M059J (cell line): Measurements from ENCODE around the gene RASGRP4. TPM values are rescaled to one million over a fixed set of nuclear protein-coding genes. Genes with fewer than 3 reads are reported as not detected.
A peak's percentile ranks its signal among the peaks of the same experiment; 100 is the strongest.
"Not testable (repeated sequence)": the region's sequence is repeated elsewhere in the genome, so short reads cannot be mapped to it uniquely, and the experiment has no call there.

Experiments used
- DNase-seq: peaks from one replicate; pipeline ENCODE4 v3.0.0-alpha.2; 2012; ENCODE audit warnings: low read depth
- total RNA-seq: library from RNA; depleted of rRNA; stranded (reverse); fragments of >200 nt; shearing (Covaris generic); gene quantifications from 2 replicates; pipeline ENCODE4 v1.2.3, GENCODE V29; 2014; rRNA removed

RASGRP4 gene
- total RNA-seq, 1 experiment from 2014 or later: not detected

DNA sequence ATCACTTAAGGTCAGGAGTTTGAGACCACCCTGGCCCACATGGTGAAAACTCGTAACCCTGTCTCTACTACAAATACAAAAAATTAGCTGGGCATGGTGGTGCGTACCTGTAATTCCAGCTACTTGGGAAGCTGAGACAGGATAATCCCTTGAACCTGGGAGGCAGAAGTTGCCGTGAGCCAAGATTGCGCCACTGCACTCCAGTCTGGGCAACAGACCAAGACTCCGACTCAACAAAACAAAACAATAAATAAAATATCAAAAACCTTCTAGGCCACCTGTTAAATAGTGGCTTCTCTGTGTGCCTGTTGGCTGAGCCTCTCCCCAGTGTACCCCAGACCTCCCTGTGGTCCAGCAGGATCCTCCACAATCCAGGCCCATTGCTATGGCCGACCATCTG, 54.9 kb downstream of the RASGRP4 start:
- DNase-seq: no peak

- no peak for DNase-seq
These were observed 55.7 kb downstream of the RASGRP4 start for GRCh38 chr19:38370299-38370698.

DNA sequence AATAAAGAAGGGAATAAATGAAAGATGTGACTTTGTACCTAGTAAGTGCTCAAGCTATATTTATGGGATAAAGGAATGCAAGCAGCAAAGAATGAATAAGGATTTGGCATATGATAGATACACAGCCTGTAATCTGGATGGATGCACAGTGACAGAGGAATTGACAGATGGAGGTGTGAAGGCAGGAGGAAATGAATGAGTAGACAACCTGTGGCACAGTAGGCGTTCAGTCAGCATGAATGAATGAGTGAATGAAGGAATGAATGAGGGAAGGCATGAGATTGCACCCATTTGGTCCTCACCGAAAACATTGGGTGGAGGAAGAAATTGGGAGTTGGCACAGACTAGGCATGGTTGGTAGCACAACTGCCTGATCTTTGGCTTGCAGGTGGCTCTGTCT, 56.4 kb downstream of the RASGRP4 start:
- DNase-seq: no peak

GRCh38 chr19:38367041-38367440, 59.0 kb downstream of the RASGRP4 start:
- DNase-seq: no peak

GRCh38 chr19:38362946-38363688, 62.9 kb downstream of the RASGRP4 start:
- not testable (repeated sequence) for DNase-seq

DNA sequence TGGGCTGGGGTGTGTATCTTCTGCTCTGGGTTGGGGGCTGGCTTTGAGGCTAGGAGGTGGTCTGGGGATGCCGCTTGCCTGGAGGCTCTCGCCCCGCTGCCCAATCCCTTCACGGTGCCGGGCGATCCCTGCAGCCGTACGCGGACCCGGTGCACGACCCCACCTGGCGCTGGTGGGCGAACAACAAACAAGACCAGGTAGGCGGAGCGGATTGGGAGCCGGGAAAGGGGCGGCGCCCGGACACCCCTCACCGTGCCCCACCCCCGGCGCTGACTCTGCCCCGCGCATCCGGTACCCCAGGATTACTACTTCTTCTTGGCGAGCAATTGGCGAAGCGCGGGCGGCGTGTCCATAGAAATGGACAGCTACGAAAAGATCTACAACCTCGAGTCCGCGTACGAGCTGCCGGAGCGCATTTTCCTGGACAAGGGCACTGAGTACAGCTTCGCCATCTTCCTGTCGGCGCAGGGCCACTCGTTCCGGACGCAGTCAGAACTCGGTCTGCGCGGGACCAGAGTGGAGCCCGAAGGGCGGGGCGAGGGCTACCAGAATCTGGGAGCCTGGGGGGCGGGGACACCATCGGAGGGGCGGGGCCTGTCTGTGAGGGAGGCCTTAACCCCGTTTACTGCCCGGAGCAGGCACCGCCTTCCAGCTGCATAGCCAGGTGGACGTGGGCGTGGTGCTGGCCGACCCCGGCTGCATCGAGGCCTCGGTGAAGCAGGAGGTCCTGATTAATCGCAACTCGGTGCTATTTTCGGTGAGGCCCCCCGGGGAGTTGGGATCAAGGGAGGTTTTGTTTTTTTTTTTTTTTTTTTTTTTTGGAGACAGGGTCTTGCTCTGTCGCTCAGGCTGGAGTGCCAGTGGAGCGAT, 63.7 kb downstream of the RASGRP4 start:
- DNase-seq: peak; percentile 70

DNA sequence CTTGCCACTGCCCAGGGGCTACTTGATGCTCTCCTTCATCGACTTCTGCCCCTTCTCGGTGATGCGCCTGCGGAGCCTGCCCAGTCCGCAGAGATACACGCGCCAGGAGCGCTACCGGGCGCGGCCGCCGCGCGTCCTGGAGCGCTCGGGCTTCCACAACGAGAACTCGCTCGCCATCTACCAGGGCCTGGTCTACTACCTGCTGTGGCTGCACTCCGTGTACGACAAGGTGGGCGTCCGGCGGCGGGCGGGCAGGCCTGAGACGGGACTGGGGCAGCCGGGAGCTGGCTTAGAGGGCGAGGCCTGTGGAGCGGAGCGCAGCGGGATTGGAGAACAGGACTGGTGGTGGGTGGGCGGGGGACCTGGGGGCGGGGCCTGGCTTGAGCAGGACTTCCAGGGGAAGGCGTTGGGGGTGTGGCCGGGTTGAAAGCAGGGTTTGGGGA, 64.4 kb downstream of the RASGRP4 start:
- no peak for DNase-seq

GRCh38 chr19:38360839-38361631, 65.0 kb downstream of the RASGRP4 start:
- DNase-seq: no peak

DNA sequence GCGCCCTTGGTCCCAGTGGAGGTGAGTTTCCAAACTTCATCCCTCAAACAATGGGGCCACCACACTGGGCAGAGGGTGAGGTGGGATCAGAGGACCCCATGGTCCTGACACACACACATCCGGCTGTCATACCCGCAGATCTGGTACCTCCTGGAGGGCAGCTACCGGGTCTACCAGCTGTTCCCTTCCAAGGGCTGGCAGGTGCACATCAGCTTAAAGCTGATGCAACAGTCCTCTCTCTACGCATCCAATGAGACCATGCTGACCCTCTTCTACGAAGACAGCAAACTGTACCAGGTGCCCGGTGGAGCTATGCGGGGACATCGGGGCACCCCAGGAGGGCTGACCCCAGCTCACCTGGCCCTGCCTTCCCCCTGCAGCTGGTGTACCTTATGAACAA, 65.7 kb downstream of the RASGRP4 start:
- DNase-seq: no peak

DNA sequence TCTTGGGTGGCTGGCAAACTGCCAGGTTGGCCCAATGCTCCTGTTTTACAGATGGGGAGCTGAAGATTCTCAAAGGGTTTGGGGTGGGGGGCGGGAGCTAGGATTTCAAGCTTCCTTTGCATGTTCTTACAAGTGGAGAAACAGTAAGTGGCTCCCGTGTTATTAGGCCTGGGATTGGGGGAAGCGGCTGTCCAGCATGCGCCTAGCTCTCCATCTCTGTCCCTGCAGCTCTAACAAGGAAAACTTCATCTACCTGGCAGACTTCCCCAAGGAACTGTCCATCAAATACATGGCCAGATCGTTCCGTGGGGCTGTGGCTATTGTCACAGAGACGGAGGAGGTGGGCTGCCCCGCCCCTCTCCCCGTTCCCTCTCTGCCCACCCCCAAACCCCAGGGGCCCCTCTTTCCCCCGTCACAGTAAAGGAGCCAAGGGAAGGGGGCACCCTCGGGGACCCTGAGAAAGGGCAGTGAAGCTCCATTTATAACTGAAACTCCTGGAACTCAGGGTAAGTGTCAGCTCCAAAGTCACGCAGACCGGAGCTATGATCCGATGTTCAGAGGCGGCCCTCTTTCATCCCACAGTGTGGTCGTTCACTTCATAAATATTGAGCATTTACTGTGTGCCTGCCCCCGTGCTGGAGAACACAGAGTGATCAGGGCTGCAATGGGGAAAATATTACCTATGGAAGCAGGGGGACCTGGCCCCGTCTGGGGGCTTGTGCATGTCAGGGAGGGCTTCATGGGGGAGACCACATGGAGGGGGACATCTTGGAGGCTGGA, 66.6 kb downstream of the RASGRP4 start:
- DNase-seq: no peak

Other genes with a start within 250 kb of the RASGRP4 start
- 8.3 and 18.3 TPM in 2 replicates for gene DPF1, start 202.0 kb downstream of the RASGRP4 start, total RNA-seq
- gene PPP1R14A, start 169.8 kb downstream of the RASGRP4 start, total RNA-seq: not detected in 2 replicates
- 8.5 and 8.9 TPM in 2 replicates for gene SPINT2, start 161.6 kb downstream of the RASGRP4 start, total RNA-seq
- gene C19orf33, start 122.0 kb downstream of the RASGRP4 start, total RNA-seq: not detected in 2 replicates
- 88.9 and 114 TPM in 2 replicates for gene YIF1B, start 110.3 kb downstream of the RASGRP4 start, total RNA-seq
- gene KCNK6, start 106.4 kb downstream of the RASGRP4 start, total RNA-seq: 0.91 and 2.3 TPM in 2 replicates
- 0.15 TPM in 1 of 2 replicates, not detected in the other for gene CATSPERG, start 90.4 kb downstream of the RASGRP4 start, total RNA-seq
- 342 and 489 TPM in 2 replicates for gene PSMD8, start 51.6 kb downstream of the RASGRP4 start, total RNA-seq
- gene GGN, start 38.2 kb downstream of the RASGRP4 start, total RNA-seq: 0.64 TPM in 1 of 2 replicates, not detected in the other
- 1.7 and 3.5 TPM in 2 replicates for gene SPRED3, start 37.5 kb downstream of the RASGRP4 start, total RNA-seq
- gene FAM98C, start 23.1 kb downstream of the RASGRP4 start, total RNA-seq: 7.6 and 10.5 TPM in 2 replicates
- not detected in 2 replicates for gene RYR1, start 7.5 kb upstream of the RASGRP4 start, total RNA-seq
- gene MAP4K1, start 191.7 kb upstream of the RASGRP4 start, total RNA-seq: 0.22 TPM in 1 of 2 replicates, not detected in the other
- 615 and 648 TPM in 2 replicates for gene EIF3K, start 193.0 kb upstream of the RASGRP4 start, total RNA-seq
- gene ACTN4, start 221.4 kb upstream of the RASGRP4 start, total RNA-seq: 271 and 536 TPM in 2 replicates